Upper lobe of left lung (tissue), 4 donors: ENCODE data around the gene TENM4.

Source experiments
- EP300 ChIP-seq, 4 donors: sonication (generic); formaldehyde crosslinking; IDR thresholded peaks; one replicate each; pipeline ENCODE4 v1.5.1; 2017; ENCODE audit warnings: antibody characterized with exemption in 4 of 4, control low read depth in 2 of 4
- TF ChIP-seq, protein P1 (sequence below), 6 experiments: fragments of 450-650 bp in 4 of 6; fragments of 200-600 bp in 2 of 6; sonication (generic) in 2 of 6; IDR thresholded peaks; one replicate each; pipeline ENCODE4 v1.5.1; 2016 to 2019; ENCODE audit warnings: antibody characterized with exemption in 6 of 6

DNA sequence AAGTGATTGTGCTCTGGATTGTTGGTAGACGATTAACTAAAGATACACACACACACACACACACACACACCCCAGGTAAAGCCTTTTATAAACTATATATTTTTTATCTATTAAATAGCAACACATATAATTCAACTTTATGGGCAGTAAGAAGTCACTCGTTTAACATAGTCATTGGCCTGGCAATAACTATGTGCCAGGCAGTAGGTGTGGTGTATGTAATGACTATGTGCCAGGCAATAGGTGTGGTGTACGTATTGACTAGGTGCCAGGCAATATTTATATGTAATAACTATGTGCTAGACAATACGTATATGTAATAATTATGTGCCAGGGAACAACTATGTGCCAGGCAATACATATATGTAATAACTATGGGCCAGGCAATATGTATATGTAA lies 40.0 kb upstream of the TENM4 start:
- TF ChIP-seq, protein P1, sequence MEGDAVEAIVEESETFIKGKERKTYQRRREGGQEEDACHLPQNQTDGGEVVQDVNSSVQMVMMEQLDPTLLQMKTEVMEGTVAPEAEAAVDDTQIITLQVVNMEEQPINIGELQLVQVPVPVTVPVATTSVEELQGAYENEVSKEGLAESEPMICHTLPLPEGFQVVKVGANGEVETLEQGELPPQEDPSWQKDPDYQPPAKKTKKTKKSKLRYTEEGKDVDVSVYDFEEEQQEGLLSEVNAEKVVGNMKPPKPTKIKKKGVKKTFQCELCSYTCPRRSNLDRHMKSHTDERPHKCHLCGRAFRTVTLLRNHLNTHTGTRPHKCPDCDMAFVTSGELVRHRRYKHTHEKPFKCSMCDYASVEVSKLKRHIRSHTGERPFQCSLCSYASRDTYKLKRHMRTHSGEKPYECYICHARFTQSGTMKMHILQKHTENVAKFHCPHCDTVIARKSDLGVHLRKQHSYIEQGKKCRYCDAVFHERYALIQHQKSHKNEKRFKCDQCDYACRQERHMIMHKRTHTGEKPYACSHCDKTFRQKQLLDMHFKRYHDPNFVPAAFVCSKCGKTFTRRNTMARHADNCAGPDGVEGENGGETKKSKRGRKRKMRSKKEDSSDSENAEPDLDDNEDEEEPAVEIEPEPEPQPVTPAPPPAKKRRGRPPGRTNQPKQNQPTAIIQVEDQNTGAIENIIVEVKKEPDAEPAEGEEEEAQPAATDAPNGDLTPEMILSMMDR (IDR thresholded peaks at IDR 0.05): no peak
- TF ChIP-seq EP300 (IDR thresholded peaks at IDR 0.05): no peak
